Caki2 (cell line): ENCODE results near the gene BMP7. TPM values are rescaled to one million over a fixed set of nuclear protein-coding genes. Genes with fewer than 3 reads are reported as not detected.

Source experiments
- DNase-seq: peaks from one replicate; pipeline ENCODE4 v3.0.0-alpha.2; 2015; ENCODE audit warnings: low read depth
- in situ Hi-C: cut with HindIII; loops from 2 replicates; pipeline ENCODE4 v1.10.0; 2016; ENCODE audit warnings: low sequenced_read_pairs, low pct_unique_long_range_greater_than_20kb, mixed read lengths
- total RNA-seq: library from RNA; depleted of rRNA; stranded (reverse); fragments of >200 nt; shearing (Covaris generic); gene quantifications from 2 replicates; pipeline ENCODE4 v1.2.3, GENCODE V29; 2014; ENCODE audit warnings: low replicate concordance

The BMP7 gene
- total RNA-seq, 1 experiment from 2014 or later: 0.24 TPM

- in situ Hi-C loops: no loop called here
- DNase-seq: no peak
Measured at GRCh38 chr20:57156011-57156729, 110.3 kb downstream of the BMP7 start.

- no peak for DNase-seq
- in situ Hi-C loops: no loop called here
Measured at GRCh38 chr20:57155415-57155814, 111.0 kb downstream of the BMP7 start.

DNA sequence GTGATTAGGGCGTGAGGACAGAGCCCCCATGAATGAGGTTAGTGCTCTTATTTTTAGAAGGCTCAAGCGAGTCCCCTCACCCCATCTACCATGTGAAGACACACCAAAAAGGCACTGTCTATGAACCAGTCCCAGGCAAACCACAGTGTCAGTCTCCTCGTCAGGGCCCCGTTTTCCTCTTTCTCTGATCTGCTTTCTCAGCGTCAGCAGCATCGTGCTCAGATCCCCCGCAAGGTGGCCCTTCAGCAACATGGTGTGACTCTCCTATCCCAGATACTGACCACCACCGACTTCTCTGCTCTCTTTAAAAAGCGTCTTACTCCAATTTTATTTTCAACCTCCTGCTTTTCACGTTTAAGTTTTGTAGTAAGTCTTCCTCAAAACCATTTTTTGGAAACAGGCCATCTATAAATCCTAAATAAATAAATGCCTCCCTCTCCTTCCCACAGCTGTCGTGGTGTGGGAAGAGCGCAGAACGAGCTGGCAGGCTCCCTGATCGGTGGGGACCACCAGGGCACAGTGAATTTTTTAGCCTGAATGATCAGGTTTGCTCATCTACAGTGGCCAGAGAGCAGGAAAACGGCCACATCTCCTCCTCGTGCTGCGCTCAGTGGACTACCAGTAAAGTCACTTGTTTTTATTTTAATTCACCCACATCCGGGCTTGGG, 113.1 kb downstream of the BMP7 start:
- in situ Hi-C loops: no loop called here
- DNase-seq: no peak

GRCh38 chr20:57152557-57152956, 113.9 kb downstream of the BMP7 start:
- no peak for DNase-seq
- in situ Hi-C loops: no loop called here

- in situ Hi-C loops: no loop called here
- DNase-seq: no peak
Measured at GRCh38 chr20:57150559-57150958, 115.9 kb downstream of the BMP7 start.

- in situ Hi-C loops: no loop called here
- DNase-seq: no peak
Measured at GRCh38 chr20:57148263-57148662, 118.2 kb downstream of the BMP7 start.

DNA sequence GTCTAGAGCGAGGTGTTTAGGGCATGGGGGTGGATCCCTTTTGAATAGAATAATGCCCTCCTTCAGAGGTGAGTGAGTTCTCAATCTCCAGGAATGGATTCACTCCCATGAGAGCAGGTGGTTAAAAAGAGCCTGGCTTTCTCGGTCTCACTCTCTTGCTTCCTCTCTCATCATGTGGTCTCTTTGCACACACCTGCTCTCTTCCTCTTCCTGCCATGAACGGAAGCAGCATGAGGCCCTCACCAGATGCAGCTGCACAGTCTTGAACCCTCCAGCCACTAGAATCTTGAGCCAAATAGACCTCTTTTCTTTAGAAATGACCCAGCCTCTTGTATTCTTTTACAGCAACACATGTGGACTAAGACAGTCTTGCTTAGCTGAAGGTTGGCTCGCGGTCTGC, 119.3 kb downstream of the BMP7 start:
- no peak for DNase-seq
- in situ Hi-C loops: no loop called here

DNA sequence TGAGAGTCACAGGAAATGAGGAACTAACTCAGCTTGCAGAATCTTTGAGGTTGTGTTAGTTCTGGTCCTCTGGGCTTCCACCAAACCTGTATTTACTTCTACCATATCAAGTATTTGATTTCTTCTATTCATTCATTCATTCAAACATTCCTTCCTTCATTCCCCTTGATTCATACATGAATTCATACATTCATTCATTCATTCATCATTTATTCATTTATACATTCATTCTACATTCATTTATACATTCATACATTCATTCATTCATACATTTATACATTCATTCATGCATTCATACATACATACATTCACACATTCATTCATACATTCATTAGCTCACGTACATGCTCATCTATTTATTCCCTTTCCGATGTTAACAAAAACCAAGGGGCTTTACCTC, 120.3 kb downstream of the BMP7 start:
- in situ Hi-C loops: no loop called here

GRCh38 chr20:57145089-57145631, 121.3 kb downstream of the BMP7 start:
- in situ Hi-C loops: no loop called here
- no peak for DNase-seq

More for the DNA sequence above, 120.3 kb downstream of the BMP7 start:
- no peak for DNase-seq

- no peak for DNase-seq
- in situ Hi-C loops: no loop called here
Measured at GRCh38 chr20:57143173-57143572, 123.3 kb downstream of the BMP7 start.

- in situ Hi-C loops: no loop called here
- no peak for DNase-seq
Measured at GRCh38 chr20:57142667-57143066, 123.8 kb downstream of the BMP7 start.

DNA sequence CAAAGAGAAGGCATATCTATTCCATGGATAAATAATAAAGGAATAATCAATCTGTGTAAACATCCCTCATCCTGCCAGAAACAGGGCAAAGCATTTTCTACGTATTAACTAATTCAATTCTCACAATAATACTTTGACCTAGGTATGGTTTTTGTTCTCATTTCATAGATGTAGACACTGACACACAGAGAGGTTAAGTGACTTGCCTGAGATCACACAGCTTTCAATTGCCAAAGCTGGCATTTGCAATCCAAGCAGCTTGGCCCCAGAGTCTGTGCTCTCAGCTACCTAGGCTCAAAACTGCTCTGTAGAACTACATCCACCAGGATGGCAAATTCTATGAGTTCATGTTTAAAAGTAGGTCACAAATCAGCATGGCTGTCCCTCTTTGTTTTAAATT, 124.9 kb downstream of the BMP7 start:
- in situ Hi-C loops: no loop called here
- no peak for DNase-seq

- no peak for DNase-seq
- in situ Hi-C loops: no loop called here
Measured at GRCh38 chr20:57140416-57140965, 126.0 kb downstream of the BMP7 start.

DNA sequence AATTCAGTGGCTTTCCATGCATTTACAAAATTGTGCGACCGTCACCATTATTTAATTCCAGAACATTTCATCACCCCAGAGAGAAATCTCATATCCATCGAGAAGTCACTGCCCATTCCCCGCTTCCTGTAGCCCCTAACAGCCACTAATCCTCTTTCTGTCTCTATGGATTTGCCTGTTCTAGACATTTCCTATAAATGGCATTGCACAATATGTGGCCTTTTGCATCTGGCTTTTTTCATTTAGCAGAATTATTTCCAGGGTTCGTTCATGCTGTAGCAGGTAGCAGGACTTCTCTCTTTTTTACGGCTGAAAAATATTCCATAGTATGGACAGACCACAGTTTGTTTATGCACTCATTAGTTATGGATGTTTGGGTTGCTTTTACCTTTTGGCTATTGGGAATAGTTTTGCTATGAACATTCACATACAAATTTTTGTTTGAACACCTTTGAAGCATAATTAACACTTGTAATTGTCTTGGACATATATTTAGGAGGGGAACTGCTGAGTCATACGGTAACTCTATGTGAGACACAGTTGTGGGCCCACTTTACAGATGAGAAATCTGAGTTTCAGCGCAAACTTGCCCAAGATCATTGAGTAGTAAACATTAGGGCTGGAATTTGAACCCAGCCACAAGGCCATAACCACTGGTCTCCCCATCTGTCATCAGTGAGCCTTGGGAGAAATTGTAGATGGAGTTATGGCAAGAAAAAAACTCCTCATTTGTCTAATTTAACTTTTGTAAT, 126.9 kb downstream of the BMP7 start:
- in situ Hi-C loops: no loop called here
- no peak for DNase-seq

- in situ Hi-C loops: no loop called here
Measured at GRCh38 chr20:57138198-57138995, 128.0 kb downstream of the BMP7 start.

DNA sequence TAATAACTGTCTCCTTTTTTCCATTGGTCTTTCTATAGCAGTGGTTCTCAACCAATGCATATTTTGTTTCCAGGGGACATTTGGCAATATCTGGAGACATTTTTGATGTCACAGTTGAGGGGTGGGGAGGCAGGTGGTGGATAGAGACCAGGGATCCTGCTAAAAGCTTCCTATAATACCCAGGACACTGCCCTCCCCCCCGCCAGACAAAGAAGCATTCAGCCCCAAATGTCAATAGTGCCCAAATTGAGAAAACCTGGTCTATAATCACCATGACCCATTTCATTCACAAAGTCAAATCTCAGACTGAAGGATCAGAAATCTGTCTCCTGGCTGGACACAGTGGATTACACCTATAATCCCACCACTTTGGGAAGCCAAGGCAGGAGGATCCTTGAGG, 128.8 kb downstream of the BMP7 start:
- in situ Hi-C loops: no loop called here
- DNase-seq: no peak

More at GRCh38 chr20:57138198-57138995, 128.0 kb downstream of the BMP7 start:
- DNase-seq: no peak

- DNase-seq: no peak
- in situ Hi-C loops: no loop called here
Measured at GRCh38 chr20:57136734-57137133, 129.7 kb downstream of the BMP7 start.

DNA sequence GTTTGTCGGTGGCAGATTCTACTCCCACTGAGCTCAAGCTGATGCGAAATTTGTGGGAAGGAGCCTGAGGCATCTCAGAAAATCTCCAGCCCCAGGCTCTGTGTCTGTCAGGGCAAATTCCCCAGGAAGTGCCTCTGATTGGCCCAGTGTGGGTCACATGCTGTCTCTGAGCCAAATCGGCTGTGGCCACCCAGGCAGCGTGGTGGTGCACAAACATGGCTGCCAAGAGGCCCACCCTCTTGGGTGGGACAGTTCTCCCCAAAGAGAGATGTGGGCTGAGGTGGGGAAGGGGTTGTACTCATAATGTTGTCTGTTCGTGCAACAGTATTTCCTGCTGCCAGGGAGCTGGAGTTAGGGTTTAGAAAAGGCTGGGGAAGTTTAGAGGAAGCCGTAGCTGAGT, 130.6 kb downstream of the BMP7 start:
- DNase-seq: no peak
- in situ Hi-C loops: no loop called here
